Vein endothelial cell (primary cell): ENCODE data around the gene C1orf53. TPM values are rescaled to one million over a fixed set of nuclear protein-coding genes. Genes with fewer than 3 reads are reported as not detected.

Experiments used
- total RNA-seq: library from RNA; depleted of rRNA; stranded (reverse); fragments of >200 nt; gene quantifications from 2 replicates; pipeline ENCODE4 v1.2.3, GENCODE V29; 2012

The C1orf53 gene
- 1.3 and 1.9 TPM in 2 replicates for total RNA-seq

GRCh38 chr1:197902454-197903195 is at the start of gene C1orf53:
C1orf53 (plus strand) TSS chr1:197902630; CDS start chr1:197902650, 20 bp downstream.

Other genes starting within 250 kb of the C1orf53 start
- 8.0 and 8.8 TPM in 2 replicates for gene DENND1B, start 127.2 kb upstream of the C1orf53 start, total RNA-seq
- gene LHX9, start 14.7 kb downstream of the C1orf53 start, total RNA-seq = under 0.01 TPM in 2 replicates